ENCODE results near the gene CALML3.

Gene CALML3

GRCh38 chr10:5480162-5480941 is 44.4 kb upstream of the CALML3 start:
- no peak overlapping the region for H3K4me3 ChIP-seq (ENCODE audit: low read length)
- no peak for DNase-seq (ENCODE audit: low read depth)
- TF ChIP-seq CTCF (conservative IDR thresholded peaks at IDR 0.05; ENCODE audit: low read length): no peak

GRCh38 chr10:5481121-5481520 is 43.6 kb upstream of the CALML3 start:
- no peak for DNase-seq (ENCODE audit: low read depth)

GRCh38 chr10:5482016-5482415 is 42.7 kb upstream of the CALML3 start:
- DNase-seq (ENCODE audit: low read depth): no peak
- TF ChIP-seq CTCF (conservative IDR thresholded peaks at IDR 0.05; ENCODE audit: low read length): no peak
- H3K4me3 ChIP-seq (ENCODE audit: low read length): no peak overlapping the region

More at GRCh38 chr10:5481121-5481520, 43.6 kb upstream of the CALML3 start:
- TF ChIP-seq CTCF (conservative IDR thresholded peaks at IDR 0.05; ENCODE audit: low read length): no peak
- no peak overlapping the region for H3K4me3 ChIP-seq (ENCODE audit: low read length)

- no peak overlapping the region for H3K4me3 ChIP-seq (ENCODE audit: low read length)
- no peak for DNase-seq (ENCODE audit: low read depth)
- no peak for TF ChIP-seq CTCF (conservative IDR thresholded peaks at IDR 0.05; ENCODE audit: low read length)
Measured at GRCh38 chr10:5484205-5484604, 40.6 kb upstream of the CALML3 start.

GRCh38 chr10:5485290-5485689 is 39.5 kb upstream of the CALML3 start:
- no peak overlapping the region for H3K4me3 ChIP-seq (ENCODE audit: low read length)
- DNase-seq (ENCODE audit: low read depth): no peak
- TF ChIP-seq CTCF (conservative IDR thresholded peaks at IDR 0.05; ENCODE audit: low read length): no peak

GRCh38 chr10:5485948-5486852 is 38.6 kb upstream of the CALML3 start:
- DNase-seq (ENCODE audit: low read depth): no peak
- no peak for TF ChIP-seq CTCF (conservative IDR thresholded peaks at IDR 0.05; ENCODE audit: low read length)
- no peak overlapping the region for H3K4me3 ChIP-seq (ENCODE audit: low read length)
